ENCODE data around the gene ACSL1.

DNA sequence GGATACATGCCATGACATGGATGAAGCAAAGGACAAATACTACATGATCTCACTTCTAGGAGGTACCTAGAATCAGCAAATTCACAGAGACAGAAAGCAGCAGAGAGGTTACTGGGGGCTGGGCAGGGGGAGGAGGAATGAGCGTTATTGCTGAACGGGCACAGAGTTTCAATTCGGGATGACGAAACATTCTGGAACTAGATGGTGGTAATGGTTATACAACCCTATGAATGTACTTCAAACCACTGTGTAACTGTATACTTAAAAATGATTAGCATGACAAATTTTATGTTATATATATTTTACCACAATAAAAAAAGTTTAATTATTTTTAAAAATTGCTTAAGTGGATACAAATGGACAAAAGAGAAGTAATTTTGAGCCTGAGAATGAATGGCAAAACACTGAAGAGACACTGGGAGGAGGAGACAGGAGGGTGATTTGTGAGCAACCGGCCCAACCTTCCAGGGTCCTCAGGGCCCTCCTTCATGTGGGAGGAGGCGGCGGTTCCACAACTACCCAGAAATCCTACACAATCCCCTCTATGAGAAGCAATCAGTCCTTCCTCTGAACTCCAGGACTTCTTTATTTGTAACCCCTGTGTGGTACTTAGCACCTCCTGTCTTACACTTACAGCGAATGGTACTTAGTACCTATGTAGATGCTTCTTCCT, 14.1 kb downstream of the ACSL1 start:
- TF ChIP-seq POLR2A (IDR thresholded peaks at IDR 0.05): no peak
- no peak for TF ChIP-seq CTCF (IDR thresholded peaks at IDR 0.05)

Data from uterus (tissue), 2 donors.